A549 (cell line): ENCODE measurements around the gene PRR19. TPM values are rescaled to one million over a fixed set of nuclear protein-coding genes. Genes with fewer than 3 reads are reported as not detected.

Experiments used
- ATAC-seq, 2 experiments: fragments of 200-7000 bp in 1 of 2; fragments of >200 bp in 1 of 2; cut with Nextera tagmentation in 1 of 2; cut with Tn5 transposase in 1 of 2; 3 replicates each; pipeline versions ENCODE4 v1.8.0 to v1.9.1; 2018 to 2020; ENCODE audit warnings: mild to moderate bottlenecking in 1 of 2, moderate library complexity in 1 of 2
- CTCF ChIA-PET: fragments of 300-600 bp; sonication (Branson Sonifier 250); formaldehyde crosslinking; extraction: SDS; loops from one replicate; lab custom pipeline; 2021; ENCODE audit warnings: antibody characterized with exemption, inconsistent platforms; lab: Yijun Ruan, JAX
- POLR2A ChIA-PET: fragments of 350-600 bp; formaldehyde crosslinking; extraction: SDS; loops from one replicate; lab custom pipeline; 2021; ENCODE audit warnings: antibody characterized with exemption, inconsistent platforms; lab: Yijun Ruan, JAX
- DNase-seq, 2 experiments: peaks; one replicate each; pipeline versions ENCODE4 v3.0.0 to v3.0.0-alpha.2; 2011 to 2016; ENCODE audit warnings: low read depth in 1 of 2, low spot score in 1 of 2
- FAIRE-seq: peaks from 2 replicates; lab custom pipeline; 2011; peaks lifted over from hg19 to GRCh38; lab: Jason Lieb, UNC
- H3K27ac ChIP-seq, 2 experiments: fragments of >200 bp; sonication (Bioruptor Twin); formaldehyde crosslinking; 3 replicates each; pipeline ENCODE4 v1.5.1; 2016 to 2017
- H3K4me1 ChIP-seq: fragments of >200 bp; sonication (Bioruptor Twin); formaldehyde crosslinking; 3 replicates; pipeline ENCODE4 v1.6.1; 2016
- H3K4me2 ChIP-seq: fragments of >200 bp; sonication (Bioruptor Twin); formaldehyde crosslinking; 3 replicates; pipeline ENCODE4 v1.6.1; 2016
- H3K4me3 ChIP-seq: fragments of >200 bp; sonication (Bioruptor Twin); formaldehyde crosslinking; 3 replicates; pipeline ENCODE4 v1.5.1; 2016
- H3K9me3 ChIP-seq: fragments of >200 bp; sonication (Bioruptor Twin); formaldehyde crosslinking; 3 replicates; pipeline ENCODE4 v1.6.1; 2016
- BCL3 ChIP-seq: fragments of >200 bp; sonication (Bioruptor Twin); formaldehyde crosslinking; IDR thresholded peaks from 3 replicates; pipeline ENCODE4 v1.6.1; 2016
- BHLHE40 ChIP-seq: IDR thresholded peaks from 2 replicates; pipeline ENCODE4 v1.6.1; 2012; ENCODE audit warnings: low read depth, low read length, inconsistent platforms
- CBX8 ChIP-seq: fragments of 200-600 bp; sonication (generic); IDR thresholded peaks from 2 replicates; pipeline ENCODE4 v1.6.1; 2016
- CHD2 ChIP-seq: fragments of 150-350 bp; IDR thresholded peaks from 2 replicates; pipeline ENCODE4 v1.6.1; 2014; ENCODE audit warnings: low read length; ENCODE audit not compliant: partially characterized antibody
- FOXS1 ChIP-seq: fragments of 250-450 bp; sonication (Bioruptor Pico); IDR thresholded peaks from 2 replicates; pipeline ENCODE4 v1.5.0; 2020; ENCODE audit warnings: mild to moderate bottlenecking, moderate library complexity
- GATA3 ChIP-seq: IDR thresholded peaks from 2 replicates; pipeline ENCODE4 v1.6.1; 2012; ENCODE audit warnings: borderline replicate concordance
- HDAC2 ChIP-seq: fragments of 200-600 bp; sonication (generic); IDR thresholded peaks from 2 replicates; pipeline ENCODE4 v1.6.1; 2016
- HEYL ChIP-seq: fragments of 250-450 bp; sonication (Bioruptor Pico); IDR thresholded peaks from 2 replicates; pipeline ENCODE4 v1.8.0; 2021; ENCODE audit warnings: mild to moderate bottlenecking, moderate library complexity
- HMGXB4 ChIP-seq: fragments of 250-450 bp; sonication (Bioruptor Pico); IDR thresholded peaks from 2 replicates; pipeline ENCODE4 v1.5.0; 2021; ENCODE audit warnings: mild to moderate bottlenecking, moderate library complexity, borderline replicate concordance
- HOXA7 ChIP-seq: fragments of 250-450 bp; sonication (Bioruptor Pico); IDR thresholded peaks from 2 replicates; pipeline ENCODE4 v1.5.0; 2020; ENCODE audit warnings: mild to moderate bottlenecking, moderate library complexity
- JUN ChIP-seq, 2 experiments: fragments of >200 bp; sonication (Bioruptor Twin); formaldehyde crosslinking; IDR thresholded peaks; 2 replicates in 1 of 2; 3 replicates in 1 of 2; pipeline ENCODE4 v1.6.1; 2016 to 2017
- MAFK ChIP-seq: fragments of 450-650 bp; IDR thresholded peaks from 2 replicates; pipeline ENCODE4 v1.6.1; 2014; ENCODE audit not compliant: partially characterized antibody
- MAX ChIP-seq: IDR thresholded peaks from 2 replicates; pipeline ENCODE4 v1.6.1; 2012
- MAZ ChIP-seq: fragments of 150-350 bp; IDR thresholded peaks from 2 replicates; pipeline ENCODE4 v1.6.1; 2014; ENCODE audit warnings: antibody characterized with exemption, low read depth, low read length, borderline replicate concordance
- NFE2L2 ChIP-seq: fragments of 150-350 bp; conservative IDR thresholded peaks from 2 replicates; pipeline ENCODE4 v1.6.1; 2014; ENCODE audit warnings: low read length
- PHF8 ChIP-seq: fragments of 200-600 bp; sonication (generic); IDR thresholded peaks from 2 replicates; pipeline ENCODE4 v1.6.1; 2016; ENCODE audit warnings: low read depth, mild to moderate bottlenecking, antibody characterized with exemption, moderate library complexity, borderline replicate concordance
- POLR2AphosphoS2 ChIP-seq: conservative IDR thresholded peaks from 2 replicates; pipeline ENCODE4 v1.6.1; 2012; ENCODE audit warnings: low read length, improper control_type of control experiment, inconsistent platforms
- RARB ChIP-seq: fragments of 250-450 bp; sonication (Bioruptor Pico); IDR thresholded peaks from 2 replicates; pipeline ENCODE4 v1.8.0; 2021; ENCODE audit warnings: mild to moderate bottlenecking, moderate library complexity
- RCOR1 ChIP-seq: fragments of 150-350 bp; IDR thresholded peaks from 2 replicates; pipeline ENCODE4 v1.6.1; 2014; ENCODE audit warnings: antibody characterized with exemption, low read length, low read depth
- REST ChIP-seq: fragments of 200-600 bp; sonication (generic); IDR thresholded peaks from 2 replicates; pipeline ENCODE4 v1.6.1; 2016; ENCODE audit warnings: antibody characterized with exemption, mild to moderate bottlenecking, moderate library complexity
- RFX5 ChIP-seq: fragments of 450-650 bp; IDR thresholded peaks from 2 replicates; pipeline ENCODE4 v1.7.1; 2014; ENCODE audit warnings: antibody characterized with exemption, mild to moderate bottlenecking, moderate library complexity
- USF2 ChIP-seq: fragments of 450-650 bp; IDR thresholded peaks from 2 replicates; pipeline ENCODE4 v1.6.1; 2014; ENCODE audit warnings: antibody characterized with exemption
- ZC3H11A ChIP-seq: fragments of 450-650 bp; IDR thresholded peaks from 2 replicates; pipeline ENCODE4 v1.6.1; 2014; ENCODE audit warnings: antibody characterized with exemption, mild to moderate bottlenecking
- ZFP36 ChIP-seq: fragments of 450-650 bp; IDR thresholded peaks from 2 replicates; pipeline ENCODE4 v1.6.1; 2014; ENCODE audit warnings: borderline replicate concordance; ENCODE audit not compliant: partially characterized antibody
- ZNF302 ChIP-seq: fragments of 250-450 bp; sonication (Bioruptor Pico); IDR thresholded peaks from 2 replicates; pipeline ENCODE4 v1.9.0; 2021; ENCODE audit warnings: inconsistent platforms, mild to moderate bottlenecking, moderate library complexity
- WGBS: methylation state at CpG from one replicate; pipeline ENCODE4 v1.1.6; 2017; ENCODE audit errors: missing lambda C conversion rate; 5-methylcytosine and 5-hydroxymethylcytosine counted together
- polyA plus RNA-seq, 4 experiments: library from polyadenylated mRNA; depleted of rRNA in 3 of 4; stranded (reverse); fragments of >200 nt; fragmentation: RNase III in 1 of 4; extraction: RNeasy Plus Mini Kit Qiagen cat#74134 plus additional on column Dnase treatment in 1 of 4; gene quantifications; 2 replicates in 3 of 4; 3 replicates in 1 of 4; pipeline ENCODE4 v1.2.3, GENCODE V29; 2011 to 2017
- TF ChIP-seq, protein P1 (sequence below): IDR thresholded peaks from 2 replicates; pipeline ENCODE4 v1.6.1; 2012; ENCODE audit warnings: low read depth, borderline replicate concordance

The PRR19 gene
- polyA plus RNA-seq, 2 of the 4 experiments (the other 2 are of a cell fraction): 1.1 to 4.5 TPM

DNA sequence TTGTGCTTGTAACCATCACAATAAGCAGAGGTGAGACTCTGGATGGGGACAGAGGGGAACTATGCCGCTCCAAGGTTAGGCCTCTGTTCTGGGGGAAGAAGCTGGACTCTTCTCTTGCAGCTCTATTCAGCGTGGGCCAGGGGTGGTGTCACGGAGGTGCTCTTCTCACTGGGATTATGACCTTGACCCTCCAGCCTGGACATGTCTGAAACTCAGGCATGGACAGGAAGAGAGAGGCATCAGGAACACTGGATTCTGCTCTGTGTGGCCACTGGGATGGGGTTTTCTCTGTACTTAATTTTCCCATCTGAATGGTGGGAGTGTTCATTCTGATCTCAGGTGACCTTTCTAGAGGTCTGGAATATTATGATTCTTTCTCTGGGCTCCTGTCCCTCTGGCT lies 31.1 kb downstream of the PRR19 start:
- FAIRE-seq (no peak), ATAC-seq (no peak), DNase-seq (no peak)
- 88% methylated on average over 3 of the region's 3 CpGs for WGBS
- TF ChIP-seq, protein P1, sequence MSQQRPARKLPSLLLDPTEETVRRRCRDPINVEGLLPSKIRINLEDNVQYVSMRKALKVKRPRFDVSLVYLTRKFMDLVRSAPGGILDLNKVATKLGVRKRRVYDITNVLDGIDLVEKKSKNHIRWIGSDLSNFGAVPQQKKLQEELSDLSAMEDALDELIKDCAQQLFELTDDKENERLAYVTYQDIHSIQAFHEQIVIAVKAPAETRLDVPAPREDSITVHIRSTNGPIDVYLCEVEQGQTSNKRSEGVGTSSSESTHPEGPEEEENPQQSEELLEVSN: no peak
- TF ChIP-seq NFE2L2 (no peak), CBX8 (no peak), JUN (IDR thresholded peaks at IDR 0.05) (no peak), CHD2 (no peak), RARB (CRISPR knock-in tag) (no peak), RFX5 (no peak), RCOR1 (no peak), MAFK (no peak), HMGXB4 (CRISPR knock-in tag) (no peak), BCL3 (no peak), BHLHE40 (no peak), HDAC2 (no peak), USF2 (no peak), HOXA7 (CRISPR knock-in tag) (no peak), GATA3 (no peak), MAZ (no peak), POLR2AphosphoS2 (no peak), ZFP36 (no peak)
- no peak overlapping the region for H3K27ac ChIP-seq
- no peaks in the 10 kb centered on the region for H3K4me1 ChIP-seq
- no peak overlapping the region for H3K4me2 ChIP-seq
- no peaks in the 10 kb centered on the region for H3K9me3 ChIP-seq
- no peak overlapping the region for H3K4me3 ChIP-seq
- ChIA-PET POLR2A (no interaction called here), CTCF (interaction anchor here (0.6 to 5.3 kb wide), 8 partner anchors 9 to 224 kb away, joined by 3 to 27 read pairs (median 7); no protein-coding TSS in a partner anchor)

DNA sequence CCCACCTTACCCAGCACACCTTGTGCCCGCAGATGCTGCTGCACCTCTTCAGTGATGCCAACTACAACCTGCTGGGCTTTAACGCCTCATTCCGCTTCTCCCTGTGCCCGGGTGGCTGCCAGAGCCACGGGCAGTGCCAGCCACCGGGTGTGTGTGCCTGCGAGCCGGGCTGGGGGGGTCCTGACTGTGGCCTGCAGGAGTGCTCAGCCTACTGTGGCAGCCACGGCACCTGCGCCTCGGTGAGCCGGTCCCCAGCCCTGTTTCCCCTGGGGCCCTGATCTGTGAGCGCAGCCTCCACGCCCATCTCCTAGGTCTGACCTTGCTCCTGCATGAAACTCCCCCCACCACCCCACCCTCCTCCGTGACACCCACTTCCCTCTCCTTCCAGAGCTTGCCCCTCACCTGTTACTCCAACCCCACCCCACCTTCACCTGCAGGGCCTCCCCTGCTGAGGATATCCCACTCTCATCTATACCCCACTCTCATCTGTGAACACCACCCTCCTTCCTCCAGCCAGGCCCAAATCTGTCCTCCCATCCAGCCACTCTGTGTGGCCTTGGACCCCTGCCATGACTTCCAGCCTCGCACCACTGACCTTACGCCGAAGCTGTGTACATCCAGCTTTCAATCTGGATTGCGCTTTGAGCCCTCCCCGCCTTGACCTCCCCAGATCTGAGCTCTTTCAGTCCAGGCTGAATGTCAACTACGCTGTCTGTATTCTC lies 32.2 kb downstream of the PRR19 start:
- ChIA-PET CTCF (interaction anchor here (0.5 to 5.3 kb wide), 8 partner anchors 8 to 225 kb away, joined by 3 to 27 read pairs (median 4); no protein-coding TSS in a partner anchor), POLR2A (no interaction called here)
- ATAC-seq (peak in 1 of 2 experiments; percentile 3; a peak in 1 of 6 replicates), DNase-seq (no peak), FAIRE-seq (no peak)
- Histone ChIP-seq H3K27ac (no peak overlapping the region), H3K4me3 (no peak overlapping the region), H3K4me2 (no peak overlapping the region), H3K9me3 (no peaks in the 10 kb centered on the region), H3K4me1 (no peaks in the 10 kb centered on the region)
- WGBS: 87% methylated on average over 21 of the region's 21 CpGs
- TF ChIP-seq MAFK (no peak), NFE2L2 (no peak), FOXS1 (CRISPR knock-in tag) (no peak), MAX (no peak), PHF8 (no peak), BCL3 (no peak), POLR2AphosphoS2 (no peak), ZC3H11A (no peak), ZNF302 (CRISPR knock-in tag) (no peak), REST (no peak), MAZ (no peak), HEYL (CRISPR knock-in tag) (no peak)
